Measurements from ENCODE around the gene CMKLR1. TPM values are rescaled to one million over a fixed set of nuclear protein-coding genes. Genes with fewer than 3 reads are reported as not detected.

CMKLR1 gene
- total and polyA plus RNA-seq, 9 of the 15 experiments (the other 6 are each of a cell fraction or from before 2014, with no cell fraction given): 0.11 to 1.4 (median 0.20) TPM

DNA sequence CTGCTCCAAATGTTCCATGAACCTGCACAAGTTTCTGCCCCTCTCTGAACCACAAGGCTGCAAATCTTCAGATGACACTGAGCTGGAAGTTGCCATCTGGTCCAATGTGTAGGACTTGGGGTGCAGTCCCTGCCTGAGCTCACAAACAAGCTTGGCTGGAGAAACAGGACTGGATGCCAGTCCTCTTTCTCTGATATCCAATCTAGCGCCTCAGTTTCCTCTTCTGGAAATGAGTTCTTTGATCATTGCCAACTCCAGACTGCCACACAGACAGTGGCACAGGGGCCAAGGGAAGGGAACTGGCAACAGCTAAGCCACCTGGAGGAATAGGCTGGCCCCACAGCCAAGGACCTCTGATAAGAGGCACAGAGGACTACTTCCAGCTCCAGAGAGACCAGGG lies 15.5 kb downstream of the CMKLR1 start (continued):
- no peak for TF ChIP-seq REST (IDR thresholded peaks at IDR 0.05; ENCODE audit: borderline replicate concordance)
- no peak for TF ChIP-seq REST (CRISPR knock-in tag; IDR thresholded peaks at IDR 0.05; ENCODE audit: low read depth)
- no peak for TF ChIP-seq TRIM24 (IDR thresholded peaks at IDR 0.05)
- TF ChIP-seq DPF2 (IDR thresholded peaks at IDR 0.05): no peak
- no peak for TF ChIP-seq ADNP (tag; IDR thresholded peaks at IDR 0.05)
- no peak for TF ChIP-seq TBL1XR1 (IDR thresholded peaks at IDR 0.05; ENCODE audit: low read length in 2 of 2)
- no peak for TF ChIP-seq DEAF1 (CRISPR knock-in tag; IDR thresholded peaks at IDR 0.05)
- TF ChIP-seq CCNT2 (IDR thresholded peaks at IDR 0.05; ENCODE audit: borderline replicate concordance, extremely low read depth, insufficient read length, low read depth, low read length): no peak
- TF ChIP-seq ZNF586 (CRISPR knock-in tag; conservative IDR thresholded peaks at IDR 0.05): no peak
- no peak for TF ChIP-seq AFF4 (CRISPR knock-in tag; IDR thresholded peaks at IDR 0.05)

Data from K562 (cell line).